Measurements from ENCODE around the gene MAPKAP1. TPM values are rescaled to one million over a fixed set of nuclear protein-coding genes. Genes with fewer than 3 reads are reported as not detected.

Gene MAPKAP1
- total RNA-seq, 1 donor from 2014 or later, result 67.3 TPM

GRCh38 chr9:125612616-125613015 is 94.4 kb downstream of the MAPKAP1 start:
- TF ChIP-seq, protein P1, sequence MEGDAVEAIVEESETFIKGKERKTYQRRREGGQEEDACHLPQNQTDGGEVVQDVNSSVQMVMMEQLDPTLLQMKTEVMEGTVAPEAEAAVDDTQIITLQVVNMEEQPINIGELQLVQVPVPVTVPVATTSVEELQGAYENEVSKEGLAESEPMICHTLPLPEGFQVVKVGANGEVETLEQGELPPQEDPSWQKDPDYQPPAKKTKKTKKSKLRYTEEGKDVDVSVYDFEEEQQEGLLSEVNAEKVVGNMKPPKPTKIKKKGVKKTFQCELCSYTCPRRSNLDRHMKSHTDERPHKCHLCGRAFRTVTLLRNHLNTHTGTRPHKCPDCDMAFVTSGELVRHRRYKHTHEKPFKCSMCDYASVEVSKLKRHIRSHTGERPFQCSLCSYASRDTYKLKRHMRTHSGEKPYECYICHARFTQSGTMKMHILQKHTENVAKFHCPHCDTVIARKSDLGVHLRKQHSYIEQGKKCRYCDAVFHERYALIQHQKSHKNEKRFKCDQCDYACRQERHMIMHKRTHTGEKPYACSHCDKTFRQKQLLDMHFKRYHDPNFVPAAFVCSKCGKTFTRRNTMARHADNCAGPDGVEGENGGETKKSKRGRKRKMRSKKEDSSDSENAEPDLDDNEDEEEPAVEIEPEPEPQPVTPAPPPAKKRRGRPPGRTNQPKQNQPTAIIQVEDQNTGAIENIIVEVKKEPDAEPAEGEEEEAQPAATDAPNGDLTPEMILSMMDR (conservative IDR thresholded peaks at IDR 0.05), result no peak
- Mint-ChIP-seq H3K4me1 (ENCODE audit: unreplicated experiment) (no peaks in the 10 kb centered on the region), H3K27me3 (no peaks in the 10 kb centered on the region), H3K27ac (no peak overlapping the region), H3K36me3 (no peaks in the 10 kb centered on the region), H3K9me3 (no peaks in the 10 kb centered on the region), H3K4me3 (no peak overlapping the region)
- DNase-seq (ENCODE audit: extremely low spot score, unreplicated experiment), result no peak

DNA sequence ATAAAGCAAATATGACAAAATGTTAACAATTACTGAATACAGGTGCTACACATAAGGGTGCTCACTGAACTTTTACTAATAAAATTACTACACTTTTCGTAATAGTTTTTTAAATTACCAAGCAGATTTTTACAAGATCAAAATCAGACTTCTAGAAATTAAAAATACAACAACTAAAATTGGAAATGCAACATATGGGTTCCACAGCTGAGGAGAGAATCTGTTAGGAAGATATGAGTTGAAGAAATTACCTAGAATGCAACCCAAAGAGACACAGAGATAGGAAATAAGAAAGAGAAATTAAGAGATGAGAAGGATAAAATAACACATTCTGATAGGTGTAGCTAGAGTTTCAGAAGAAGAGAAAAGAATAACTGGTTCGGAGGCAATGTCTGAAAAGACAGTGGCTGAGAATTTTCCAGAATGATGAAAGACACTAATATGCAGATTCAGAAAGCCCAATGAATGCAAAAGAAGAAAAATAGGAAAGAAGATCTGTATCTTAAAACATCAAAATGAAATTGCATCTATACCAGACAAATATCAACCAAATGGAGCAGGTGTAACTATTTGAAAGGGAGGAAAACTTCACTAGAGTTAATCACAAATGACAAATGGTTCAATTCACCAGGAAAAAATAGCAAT is 95.8 kb downstream of the MAPKAP1 start:
- Mint-ChIP-seq H3K4me1 (ENCODE audit: unreplicated experiment) (peaks cover 4% of the 10 kb centered on the region), H3K27me3 (no peaks in the 10 kb centered on the region), H3K9me3 (no peaks in the 10 kb centered on the region), H3K27ac (no peak overlapping the region), H3K36me3 (no peaks in the 10 kb centered on the region), H3K4me3 (no peak overlapping the region)
- TF ChIP-seq, protein P1 (conservative IDR thresholded peaks at IDR 0.05), result no peak
- no peak for DNase-seq (ENCODE audit: extremely low spot score, unreplicated experiment)

GRCh38 chr9:125609744-125610143 is 97.3 kb downstream of the MAPKAP1 start:
- peaks cover 4% of the 10 kb centered on the region for H3K4me1 Mint-ChIP-seq (ENCODE audit: unreplicated experiment)
- H3K27me3 Mint-ChIP-seq, result no peaks in the 10 kb centered on the region
- H3K36me3 Mint-ChIP-seq, result no peaks in the 10 kb centered on the region
- H3K4me3 Mint-ChIP-seq, result no peak overlapping the region
- TF ChIP-seq, protein P1 (conservative IDR thresholded peaks at IDR 0.05), result no peak
- H3K27ac Mint-ChIP-seq, result no peak overlapping the region
- DNase-seq (ENCODE audit: extremely low spot score, unreplicated experiment), result no peak
- H3K9me3 Mint-ChIP-seq, result no peaks in the 10 kb centered on the region

DNA sequence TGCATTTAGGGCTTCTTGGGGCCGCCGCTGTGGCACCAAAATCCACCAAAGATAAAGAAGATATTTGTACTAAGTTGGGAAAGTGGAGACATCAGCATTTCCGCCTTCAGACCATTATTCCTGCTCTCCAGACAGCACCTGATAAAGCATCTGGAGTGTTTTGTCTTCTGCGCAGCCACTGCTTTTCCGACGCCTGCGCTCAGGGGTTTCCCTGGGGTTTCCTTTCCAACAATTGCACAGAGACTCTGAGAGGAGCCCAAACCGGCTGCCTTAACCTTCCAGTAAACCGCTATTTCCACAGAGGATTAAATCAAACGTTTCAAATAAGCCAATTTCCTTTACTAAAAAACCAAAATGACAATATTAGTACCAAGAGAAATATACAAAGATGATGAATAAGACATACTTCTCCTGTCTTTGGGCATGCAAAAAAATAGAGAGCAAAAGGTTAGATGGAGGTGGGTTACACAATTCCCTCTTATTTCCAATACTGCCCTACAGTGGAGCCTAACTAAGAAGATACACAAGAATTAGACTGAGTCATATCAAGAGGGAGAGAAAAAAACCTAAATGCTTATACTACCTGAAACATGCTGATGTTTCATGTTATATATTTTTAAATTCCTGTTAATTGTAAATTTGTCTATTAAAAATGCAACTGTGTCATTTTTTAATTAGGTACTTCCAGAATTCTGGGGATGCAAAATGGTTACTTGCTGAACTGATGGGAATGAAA is 98.4 kb downstream of the MAPKAP1 start:
- Mint-ChIP-seq H3K27me3 (no peaks in the 10 kb centered on the region), H3K27ac (no peak overlapping the region), H3K4me3 (no peak overlapping the region), H3K36me3 (no peaks in the 10 kb centered on the region), H3K9me3 (no peaks in the 10 kb centered on the region), H3K4me1 (ENCODE audit: unreplicated experiment) (peaks cover 4% of the 10 kb centered on the region)
- DNase-seq (ENCODE audit: extremely low spot score, unreplicated experiment), result no peak
- TF ChIP-seq, protein P1 (conservative IDR thresholded peaks at IDR 0.05), result no peak

GRCh38 chr9:125604196-125604595 is 102.8 kb downstream of the MAPKAP1 start:
- H3K27ac Mint-ChIP-seq, result no peak overlapping the region
- peaks cover 13% of the 10 kb centered on the region for H3K4me1 Mint-ChIP-seq (ENCODE audit: unreplicated experiment)
- peaks cover 3% of the 10 kb centered on the region for H3K36me3 Mint-ChIP-seq
- H3K9me3 Mint-ChIP-seq, result no peaks in the 10 kb centered on the region
- TF ChIP-seq, protein P1 (conservative IDR thresholded peaks at IDR 0.05), result no peak
- no peak overlapping the region for H3K4me3 Mint-ChIP-seq
- no peak for DNase-seq (ENCODE audit: extremely low spot score, unreplicated experiment)
- H3K27me3 Mint-ChIP-seq, result no peaks in the 10 kb centered on the region

Measured in type B pancreatic cell (in vitro differentiated cells).